ENCODE results near the gene SFXN5.

Gene SFXN5

GRCh38 chr2:72953528-72953927, 118.0 kb downstream of the SFXN5 start:
- no peak for DNase-seq

- DNase-seq: no peak
Measured at GRCh38 chr2:72952961-72953360, 118.6 kb downstream of the SFXN5 start.

- no peak for DNase-seq
Measured at GRCh38 chr2:72952110-72952823, 119.2 kb downstream of the SFXN5 start.

GRCh38 chr2:72951303-72952095, 120.0 kb downstream of the SFXN5 start:
- no peak for DNase-seq

GRCh38 chr2:72950558-72951255, 120.8 kb downstream of the SFXN5 start:
- no peak for DNase-seq

GRCh38 chr2:72949642-72950041, 121.9 kb downstream of the SFXN5 start:
- DNase-seq: no peak

GRCh38 chr2:72949045-72949444, 122.5 kb downstream of the SFXN5 start:
- no peak for DNase-seq

- DNase-seq: no peak
Measured at GRCh38 chr2:72947952-72948830, 123.3 kb downstream of the SFXN5 start.

GRCh38 chr2:72946466-72946865, 125.0 kb downstream of the SFXN5 start:
- no peak for DNase-seq

- DNase-seq: no peak
Measured at GRCh38 chr2:72945450-72946019, 126.0 kb downstream of the SFXN5 start.

- DNase-seq: no peak
Measured at GRCh38 chr2:72944804-72945449, 126.6 kb downstream of the SFXN5 start.

GRCh38 chr2:72943540-72944395, 127.7 kb downstream of the SFXN5 start:
- no peak for DNase-seq

- DNase-seq: no peak
Measured at GRCh38 chr2:72942881-72943418, 128.6 kb downstream of the SFXN5 start.

GRCh38 chr2:72942293-72942692, 129.2 kb downstream of the SFXN5 start:
- no peak for DNase-seq

GRCh38 chr2:72940786-72941185, 130.7 kb downstream of the SFXN5 start:
- no peak for DNase-seq

- no peak for DNase-seq
Measured at GRCh38 chr2:72940361-72940760, 131.2 kb downstream of the SFXN5 start.

GRCh38 chr2:72938455-72938854, 133.1 kb downstream of the SFXN5 start:
- no peak for DNase-seq

GRCh38 chr2:72937356-72937669, 134.2 kb downstream of the SFXN5 start:
- DNase-seq: no peak

- no peak for DNase-seq
Measured at GRCh38 chr2:72936660-72937355, 134.7 kb downstream of the SFXN5 start.

GRCh38 chr2:72935611-72935957, 135.9 kb downstream of the SFXN5 start:
- DNase-seq: no peak

All from cerebellar nuclear complex (tissue), 1 donor.